GM04504 (cell line): ENCODE data around the gene CHCHD6.
"Not testable (repeated sequence)": the region's sequence is repeated elsewhere in the genome, so short reads cannot be mapped to it uniquely, and the experiment has no call there.

Experiments
- DNase-seq: peaks from one replicate; pipeline ENCODE4 v3.0.0-alpha.2; 2012; ENCODE audit warnings: low read depth

Gene CHCHD6

GRCh38 chr3:126768903-126769302 is 64.9 kb downstream of the CHCHD6 start:
- no peak for DNase-seq

GRCh38 chr3:126770096-126770495 is 66.1 kb downstream of the CHCHD6 start:
- no peak for DNase-seq

- DNase-seq: no peak
Measured at GRCh38 chr3:126773167-126773566, 69.1 kb downstream of the CHCHD6 start.

- DNase-seq: no peak
Measured at GRCh38 chr3:126773783-126774182, 69.7 kb downstream of the CHCHD6 start.

- no peak for DNase-seq
Measured at GRCh38 chr3:126777366-126777765, 73.3 kb downstream of the CHCHD6 start.

- no peak for DNase-seq
Measured at GRCh38 chr3:126780666-126781065, 76.6 kb downstream of the CHCHD6 start.

GRCh38 chr3:126781406-126781805 is 77.4 kb downstream of the CHCHD6 start:
- DNase-seq: peak; percentile 10

- DNase-seq: peak; percentile 81
Measured at GRCh38 chr3:126781889-126782491, 78.0 kb downstream of the CHCHD6 start.

GRCh38 chr3:126782536-126782935 is 78.5 kb downstream of the CHCHD6 start:
- DNase-seq: peak; percentile 86

GRCh38 chr3:126784254-126784653 is 80.2 kb downstream of the CHCHD6 start:
- no peak for DNase-seq

GRCh38 chr3:126791320-126791719 is 87.3 kb downstream of the CHCHD6 start:
- DNase-seq: not testable (repeated sequence)

GRCh38 chr3:126792998-126793397 is 89.0 kb downstream of the CHCHD6 start:
- no peak for DNase-seq

GRCh38 chr3:126797563-126797962 is 93.5 kb downstream of the CHCHD6 start:
- DNase-seq: no peak

GRCh38 chr3:126798521-126798920 is 94.5 kb downstream of the CHCHD6 start:
- no peak for DNase-seq

GRCh38 chr3:126799099-126799498 is 95.1 kb downstream of the CHCHD6 start:
- no peak for DNase-seq

- not testable (repeated sequence) for DNase-seq
Measured at GRCh38 chr3:126801312-126801711, 97.3 kb downstream of the CHCHD6 start.

- DNase-seq: no peak
Measured at GRCh38 chr3:126807795-126808194, 103.8 kb downstream of the CHCHD6 start.

- peak; percentile 37 for DNase-seq
Measured at GRCh38 chr3:126811530-126811929, 107.5 kb downstream of the CHCHD6 start.

GRCh38 chr3:126816298-126816697 is 112.3 kb downstream of the CHCHD6 start:
- no peak for DNase-seq

GRCh38 chr3:126816986-126817777 is 113.1 kb downstream of the CHCHD6 start:
- DNase-seq: no peak

GRCh38 chr3:126817781-126818180 is 113.7 kb downstream of the CHCHD6 start:
- no peak for DNase-seq

- no peak for DNase-seq
Measured at GRCh38 chr3:126818400-126819095, 114.5 kb downstream of the CHCHD6 start.

GRCh38 chr3:126826693-126827092 is 122.7 kb downstream of the CHCHD6 start:
- DNase-seq: no peak
